UCSD-AML1 (cell line): ENCODE data around the gene CHD1.
"Not testable (repeated sequence)": the region's sequence is repeated elsewhere in the genome, so short reads cannot be mapped to it uniquely, and the experiment has no call there.

ENCODE experiments used
- DNase-seq: peaks from one replicate; lab custom pipeline; 2025; ENCODE audit not compliant: unreplicated experiment; lab: John Stamatoyannopoulos, UW

The CHD1 gene

GRCh38 chr5:98928873-98929709, at the start of gene CHD1:
Gene CHD1, minus strand, starts transcription at chr5:98929007. Its CDS starts 2,621 bp downstream, at chr5:98926386.
- DNase-seq: peak; percentile 98

- no peak for DNase-seq
These were observed 49.7 kb upstream of the CHD1 start for GRCh38 chr5:98978528-98978927.

GRCh38 chr5:98977723-98978122, 48.9 kb upstream of the CHD1 start:
- no peak for DNase-seq

GRCh38 chr5:98975682-98976407, 47.0 kb upstream of the CHD1 start:
- DNase-seq: no peak

- no peak for DNase-seq
These were observed 46.4 kb upstream of the CHD1 start for GRCh38 chr5:98975223-98975622.

GRCh38 chr5:98969400-98969799, 40.6 kb upstream of the CHD1 start:
- no peak for DNase-seq

GRCh38 chr5:98968056-98968564, 39.3 kb upstream of the CHD1 start:
- DNase-seq: no peak

GRCh38 chr5:98965226-98965625, 36.4 kb upstream of the CHD1 start:
- DNase-seq: no peak

- no peak for DNase-seq
These were observed 35.8 kb upstream of the CHD1 start for GRCh38 chr5:98964621-98965020.

GRCh38 chr5:98963019-98963418, 34.2 kb upstream of the CHD1 start:
- DNase-seq: no peak

- no peak for DNase-seq
These were observed 33.8 kb upstream of the CHD1 start for GRCh38 chr5:98962587-98962986.

GRCh38 chr5:98961665-98962344, 33.0 kb upstream of the CHD1 start:
- DNase-seq: no peak

- no peak for DNase-seq
These were observed 28.5 kb upstream of the CHD1 start for GRCh38 chr5:98957307-98957706.

GRCh38 chr5:98955888-98956287, 27.1 kb upstream of the CHD1 start:
- not testable (repeated sequence) for DNase-seq

- not testable (repeated sequence) for DNase-seq
These were observed 26.7 kb upstream of the CHD1 start for GRCh38 chr5:98955471-98955870.

GRCh38 chr5:98954392-98955028, 25.7 kb upstream of the CHD1 start:
- DNase-seq: peak; percentile 4

GRCh38 chr5:98942847-98943246, 14.0 kb upstream of the CHD1 start:
- no peak for DNase-seq

- DNase-seq: no peak
These were observed 12.5 kb upstream of the CHD1 start for GRCh38 chr5:98941131-98941883.

- DNase-seq: no peak
These were observed 11.8 kb upstream of the CHD1 start for GRCh38 chr5:98940581-98940980.

- DNase-seq: no peak
These were observed 9.7 kb upstream of the CHD1 start for GRCh38 chr5:98938464-98938863.
